Ovary (tissue), 3 donors: Measurements from ENCODE around the gene DXO.

Experiments used
- EP300 ChIP-seq: sonication (generic); formaldehyde crosslinking; IDR thresholded peaks from one replicate; pipeline ENCODE4 v1.6.1; 2017; ENCODE audit warnings: antibody characterized with exemption
- POLR2A ChIP-seq: fragments of 450-650 bp; IDR thresholded peaks from one replicate; pipeline ENCODE4 v1.6.1; 2017; ENCODE audit warnings: antibody characterized with exemption, mild to moderate bottlenecking, moderate library complexity
- TF ChIP-seq, protein P1 (sequence below), 3 donors: fragments of 450-650 bp in 2 of 3; fragments of 200-600 bp in 1 of 3; IDR thresholded peaks; one replicate each; pipeline versions ENCODE4 v1.5.1 to v1.8.0; 2016 to 2022; ENCODE audit warnings: antibody characterized with exemption in 3 of 3, mild to moderate bottlenecking in 1 of 3
- donor health status: DM: no; HTN: no; CAD: no.

- TF ChIP-seq, protein P1, sequence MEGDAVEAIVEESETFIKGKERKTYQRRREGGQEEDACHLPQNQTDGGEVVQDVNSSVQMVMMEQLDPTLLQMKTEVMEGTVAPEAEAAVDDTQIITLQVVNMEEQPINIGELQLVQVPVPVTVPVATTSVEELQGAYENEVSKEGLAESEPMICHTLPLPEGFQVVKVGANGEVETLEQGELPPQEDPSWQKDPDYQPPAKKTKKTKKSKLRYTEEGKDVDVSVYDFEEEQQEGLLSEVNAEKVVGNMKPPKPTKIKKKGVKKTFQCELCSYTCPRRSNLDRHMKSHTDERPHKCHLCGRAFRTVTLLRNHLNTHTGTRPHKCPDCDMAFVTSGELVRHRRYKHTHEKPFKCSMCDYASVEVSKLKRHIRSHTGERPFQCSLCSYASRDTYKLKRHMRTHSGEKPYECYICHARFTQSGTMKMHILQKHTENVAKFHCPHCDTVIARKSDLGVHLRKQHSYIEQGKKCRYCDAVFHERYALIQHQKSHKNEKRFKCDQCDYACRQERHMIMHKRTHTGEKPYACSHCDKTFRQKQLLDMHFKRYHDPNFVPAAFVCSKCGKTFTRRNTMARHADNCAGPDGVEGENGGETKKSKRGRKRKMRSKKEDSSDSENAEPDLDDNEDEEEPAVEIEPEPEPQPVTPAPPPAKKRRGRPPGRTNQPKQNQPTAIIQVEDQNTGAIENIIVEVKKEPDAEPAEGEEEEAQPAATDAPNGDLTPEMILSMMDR (IDR thresholded peaks at IDR 0.05): no peak
- TF ChIP-seq EP300 (no peak), POLR2A (no peak)
Observed at GRCh38 chr6:31966506-31966905, 5.4 kb downstream of the DXO start.
